HG03196 (cell line): Measurements from ENCODE around the gene GRP.
"Not testable (repeated sequence)": the region's sequence is repeated elsewhere in the genome, so short reads cannot be mapped to it uniquely, and the experiment has no call there.

Experiments used
- ATAC-seq: cut with Tn5 transposase; IDR thresholded peaks from one replicate; pipeline ENCODE4 v1.9.1; 2021; ENCODE audit not compliant: unreplicated experiment

GRP gene

GRCh38 chr18:59228351-59228750 lies 8.4 kb downstream of the GRP start:
- no peak for ATAC-seq

GRCh38 chr18:59229191-59229590 lies 9.2 kb downstream of the GRP start:
- no peak for ATAC-seq

GRCh38 chr18:59229701-59230443 lies 9.9 kb downstream of the GRP start:
- ATAC-seq, result no peak

DNA sequence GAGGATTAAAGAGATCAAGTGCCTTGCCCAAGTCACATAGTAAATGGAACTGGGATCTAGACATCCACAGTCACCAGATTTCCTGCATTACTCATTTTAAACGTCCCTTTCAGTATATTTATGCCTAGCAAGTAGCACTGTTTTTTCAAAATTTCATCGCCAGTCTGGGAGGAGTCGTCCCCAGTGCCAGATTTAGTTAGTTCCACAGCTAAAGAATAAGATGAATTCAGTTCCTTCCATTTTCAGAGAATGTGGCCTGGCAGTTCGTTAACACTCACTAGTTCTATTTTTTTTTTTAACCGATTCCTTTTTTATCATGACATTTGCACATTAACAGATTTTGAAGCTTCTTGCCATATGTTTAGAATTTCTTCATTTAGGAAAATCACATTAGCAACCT lies 11.2 kb downstream of the GRP start:
- no peak for ATAC-seq

GRCh38 chr18:59231877-59232276 lies 11.9 kb downstream of the GRP start:
- ATAC-seq, result no peak

- no peak for ATAC-seq
Observed at GRCh38 chr18:59232309-59233016, 12.5 kb downstream of the GRP start.

DNA sequence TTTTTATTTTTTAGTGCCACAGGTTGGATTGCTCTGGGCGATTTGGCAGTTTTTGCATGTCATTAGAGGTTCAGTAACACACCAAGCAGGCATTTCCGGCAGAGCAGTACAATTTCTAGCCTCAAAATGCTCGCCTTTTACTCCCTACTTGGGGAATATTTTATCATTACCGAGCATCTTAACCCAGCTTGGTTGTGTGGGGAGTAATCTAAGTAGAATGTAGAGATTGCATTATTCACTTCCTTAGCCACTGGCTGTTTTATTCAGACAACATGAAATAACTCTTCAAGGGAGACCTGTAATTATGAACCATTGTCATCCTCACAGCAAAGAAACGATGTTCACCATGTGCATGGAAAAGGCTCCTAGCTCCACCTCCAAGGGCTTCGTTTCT lies 13.1 kb downstream of the GRP start:
- ATAC-seq, result no peak

DNA sequence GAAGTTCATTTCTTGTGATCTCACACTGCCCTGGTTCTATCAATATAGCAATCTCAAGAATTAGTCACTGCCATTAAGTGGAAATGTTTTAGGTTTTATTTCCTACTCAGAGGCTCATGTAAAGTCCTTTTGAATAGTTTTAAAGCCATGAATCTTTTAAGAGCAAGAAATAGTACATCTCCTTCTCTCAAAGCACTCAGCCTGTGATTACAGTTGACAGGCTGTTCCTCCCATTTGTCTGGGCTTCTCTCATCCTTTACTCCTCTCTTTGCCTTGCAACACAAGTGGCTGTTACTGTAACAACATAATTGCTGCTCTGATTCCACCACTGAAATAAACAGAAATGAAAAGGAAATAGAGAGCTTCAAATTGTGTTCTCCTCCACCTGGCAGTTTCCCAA lies 18.4 kb downstream of the GRP start:
- ATAC-seq, result no peak

GRCh38 chr18:59239642-59240041 lies 19.7 kb downstream of the GRP start:
- ATAC-seq, result no peak

DNA sequence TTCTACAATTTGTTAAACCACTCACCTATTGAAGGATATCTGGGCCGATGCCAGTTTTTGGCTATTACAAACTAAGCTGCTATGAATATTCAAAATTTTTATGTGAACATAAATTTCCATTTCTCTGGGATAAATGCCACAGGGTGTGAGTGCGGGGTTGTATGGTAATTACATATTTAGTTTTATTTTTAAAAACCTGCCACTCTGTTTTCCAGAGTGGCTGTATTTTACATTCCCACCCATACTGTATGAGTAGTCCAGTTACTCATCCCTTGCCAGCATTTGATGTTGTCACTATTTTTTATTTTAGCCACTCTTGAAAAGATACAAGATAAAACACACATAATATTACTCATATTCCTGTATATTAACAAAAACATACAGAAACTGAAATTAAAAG lies 22.9 kb downstream of the GRP start:
- no peak for ATAC-seq

- ATAC-seq, result no peak
Observed at GRCh38 chr18:59246796-59247195, 26.8 kb downstream of the GRP start.

DNA sequence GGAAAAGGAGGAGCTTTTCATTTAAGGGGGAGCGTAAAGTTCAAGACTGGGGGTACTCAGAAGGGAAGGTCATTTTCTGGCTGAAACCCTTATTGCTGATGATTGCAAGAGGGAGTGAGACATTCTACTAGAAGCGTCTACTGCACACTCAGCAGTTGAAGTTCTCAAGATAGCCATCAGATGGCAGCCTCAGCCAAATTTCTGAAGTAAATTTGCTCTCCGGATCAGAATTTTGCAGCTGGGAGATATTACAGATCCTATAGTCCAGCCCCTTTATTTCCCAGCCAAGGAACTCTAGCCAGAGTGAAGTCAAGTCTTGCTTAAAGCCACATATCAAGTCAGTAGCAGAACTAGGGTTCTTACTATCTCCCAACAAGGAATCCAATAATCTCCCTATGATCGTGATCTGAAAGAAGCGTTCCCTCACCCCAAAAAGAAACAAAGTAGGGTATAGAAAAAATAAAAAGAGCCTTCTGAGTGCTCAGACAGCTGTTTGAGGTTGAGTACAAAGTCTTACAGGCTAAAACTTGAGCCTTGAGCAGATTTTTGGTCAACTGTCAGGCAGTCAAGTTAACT lies 29.3 kb downstream of the GRP start:
- ATAC-seq, result no peak

DNA sequence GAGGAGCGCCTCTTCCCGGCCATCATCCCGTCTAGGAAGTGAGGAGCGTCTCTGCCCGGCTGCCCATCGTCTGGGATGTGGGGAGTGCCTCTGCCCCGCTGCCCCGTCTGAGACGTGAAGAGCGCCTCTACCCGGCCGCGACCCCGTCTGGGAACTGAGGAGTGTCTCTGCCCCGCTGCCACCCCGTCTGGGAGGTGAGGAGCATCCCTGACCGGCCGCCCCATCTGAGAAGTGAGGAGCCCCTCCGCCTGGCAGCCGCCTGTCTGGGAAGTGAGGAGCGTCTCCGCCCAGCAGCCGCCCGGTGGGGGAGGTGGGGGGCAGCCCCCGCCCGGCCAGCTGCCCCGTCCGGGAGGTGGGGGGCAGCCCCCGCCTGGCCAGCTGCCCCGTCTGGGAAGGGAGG lies 35.5 kb downstream of the GRP start:
- not testable (repeated sequence) for ATAC-seq

GRCh38 chr18:59261842-59262241 lies 41.9 kb downstream of the GRP start:
- ATAC-seq, result not testable (repeated sequence)

GRCh38 chr18:59262243-59262642 lies 42.3 kb downstream of the GRP start:
- ATAC-seq, result not testable (repeated sequence)

DNA sequence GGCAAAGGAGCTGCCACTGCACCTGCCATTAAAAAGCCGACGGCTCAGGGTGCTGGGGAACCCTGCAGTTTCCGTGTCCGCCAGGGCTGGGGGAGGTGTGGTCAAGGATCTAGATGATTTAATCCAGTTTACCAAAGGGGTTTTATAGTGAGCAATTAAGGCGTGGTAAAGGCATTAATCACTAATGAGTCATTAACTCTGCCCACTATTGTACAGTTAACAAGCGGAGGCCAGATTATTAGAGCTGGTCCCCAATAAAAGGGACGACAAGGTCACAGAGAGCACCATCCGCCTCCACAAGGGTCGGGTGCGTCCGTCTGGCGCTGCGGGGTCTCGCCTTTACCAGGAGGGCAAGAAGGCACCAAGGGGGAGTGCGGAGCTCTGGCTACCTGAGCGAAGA lies 43.7 kb downstream of the GRP start:
- no peak for ATAC-seq

GRCh38 chr18:59264121-59264571 lies 44.2 kb downstream of the GRP start:
- no peak for ATAC-seq

DNA sequence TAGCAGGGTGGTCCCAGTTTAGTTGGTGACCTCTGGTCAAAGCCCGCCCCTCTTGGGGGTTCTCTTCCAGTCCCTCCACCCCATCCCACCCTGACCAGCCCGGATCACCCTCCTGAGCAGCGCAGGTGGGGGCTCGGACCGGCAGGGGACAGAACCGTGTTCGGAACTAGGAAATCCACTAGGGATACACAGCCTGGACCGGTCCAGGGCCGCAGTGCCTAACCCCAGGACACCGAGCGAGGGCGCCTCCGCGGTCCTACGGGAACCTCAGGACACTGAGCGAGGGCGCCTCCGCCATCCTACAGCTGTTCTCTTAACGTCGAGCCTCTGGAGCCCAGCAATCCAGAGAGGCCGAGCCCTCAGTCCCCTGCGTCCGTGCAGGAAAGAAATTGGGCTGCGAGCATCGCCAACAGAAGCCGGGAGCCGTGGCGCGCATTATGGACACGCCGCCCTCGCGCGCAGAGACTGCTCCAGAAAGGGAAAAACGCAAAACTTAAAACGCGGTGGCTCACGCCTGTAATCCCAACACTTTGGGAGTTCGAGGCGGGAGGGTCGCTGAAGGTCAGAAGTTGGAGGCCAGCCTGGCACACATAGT lies 44.8 kb downstream of the GRP start:
- ATAC-seq, result no peak

DNA sequence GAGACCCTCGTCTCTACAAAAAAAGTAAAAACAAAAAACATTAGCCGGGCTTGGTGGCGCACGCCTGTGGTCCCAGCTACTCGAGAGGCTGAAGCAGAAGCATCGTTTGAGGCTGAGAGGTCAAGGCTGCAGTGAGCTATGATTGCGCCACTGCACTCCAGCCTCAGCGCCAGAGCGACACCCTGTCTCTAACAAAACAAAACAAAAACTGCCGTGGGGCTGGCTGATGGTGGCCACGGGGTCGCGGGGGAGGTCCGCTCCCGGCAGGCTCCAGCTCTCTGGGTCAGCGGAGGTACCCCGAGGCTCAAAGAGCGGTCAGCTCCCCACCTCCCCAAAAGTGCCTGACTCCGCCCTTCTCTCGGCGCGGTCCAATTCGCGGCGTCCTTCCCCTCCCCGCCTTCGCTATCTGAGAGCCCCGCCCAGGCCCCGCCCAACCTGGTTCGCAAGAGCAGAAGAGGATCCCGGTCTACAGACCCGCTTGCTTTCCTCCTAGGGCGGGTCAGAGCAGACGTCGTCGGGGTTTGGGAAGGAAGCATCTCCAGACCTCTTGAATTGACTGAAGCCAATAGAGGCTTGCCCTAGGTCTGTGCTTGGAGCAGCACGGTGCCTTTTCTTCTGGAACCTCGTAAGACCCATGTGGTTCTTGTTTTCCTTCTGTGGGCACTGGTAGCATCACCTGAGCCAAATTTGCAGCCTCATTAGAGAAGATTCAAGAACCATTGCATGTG lies 45.5 kb downstream of the GRP start:
- ATAC-seq, result no peak

DNA sequence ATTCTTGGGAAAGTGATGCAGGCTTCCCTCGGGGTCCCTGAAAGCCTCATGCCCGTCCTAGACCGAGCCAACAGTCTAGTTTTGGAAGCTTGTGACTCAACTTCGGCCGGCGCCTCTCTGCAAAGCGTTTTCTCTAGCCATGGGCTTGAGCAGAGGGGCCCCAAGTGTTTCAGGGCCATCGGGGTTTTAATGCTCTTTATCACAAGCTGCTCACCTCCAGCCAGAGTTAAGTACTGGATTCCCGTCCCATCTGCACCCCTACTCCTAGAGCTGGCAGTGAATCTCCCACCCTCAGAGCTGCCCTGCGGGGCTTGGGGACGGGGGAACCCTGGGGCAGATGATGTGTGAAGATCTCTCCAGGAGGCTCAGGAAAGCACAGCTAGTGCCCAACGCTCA lies 46.0 kb downstream of the GRP start:
- ATAC-seq, result no peak

- no peak for ATAC-seq
Observed at GRCh38 chr18:59266459-59266858, 46.5 kb downstream of the GRP start.
